K562 (cell line): ENCODE data around the gene ERBB4.

Source experiments
- CTCF ChIP-seq, 3 experiments: IDR thresholded peaks in 2 of 3; conservative IDR thresholded peaks in 1 of 3; 2 replicates each; pipeline ENCODE4 v1.5.1; 2011 to 2012; ENCODE audit warnings: low read length in 3 of 3, mild to moderate bottlenecking in 3 of 3, control low read depth in 2 of 3, improper control_type of control experiment in 1 of 3, inconsistent platforms in 1 of 3, low read depth in 1 of 3, mixed read lengths in 1 of 3, moderate library complexity in 1 of 3; ENCODE audit not compliant: insufficient read depth in 2 of 3
- KLF16 ChIP-seq: IDR thresholded peaks from 2 replicates; pipeline ENCODE4 v1.6.1; 2016; ENCODE audit warnings: antibody characterized with exemption
- MYC ChIP-seq, 2 experiments: fragments of 250-450 bp in 1 of 2; sonication (Bioruptor Pico) in 1 of 2; IDR thresholded peaks; 2 replicates each; pipeline versions ENCODE4 v1.5.1 to v1.6.1; 2012 to 2021; ENCODE audit warnings: low read depth in 2 of 2, borderline replicate concordance in 1 of 2, improper control_type of control experiment in 1 of 2, low read length in 1 of 2, mild to moderate bottlenecking in 1 of 2, moderate library complexity in 1 of 2
- TF ChIP-seq, protein P1 (sequence below): sonication (generic); formaldehyde crosslinking; IDR thresholded peaks from 2 replicates; pipeline ENCODE4 v1.8.1; 2023; ENCODE audit warnings: mild to moderate bottlenecking, missing genetic modification reagents
- TF ChIP-seq, protein P2 (sequence below): conservative IDR thresholded peaks from 2 replicates; pipeline ENCODE4 v1.6.1; 2011; ENCODE audit warnings: low read depth, mild to moderate bottlenecking, low read length; ENCODE audit not compliant: control insufficient read depth
- TF ChIP-seq, protein P3 (sequence below), 2 experiments: fragments of 450-650 bp; conservative IDR thresholded peaks; 2 replicates each; pipeline ENCODE4 v1.6.1; 2017; ENCODE audit warnings: mild to moderate bottlenecking in 2 of 2, moderate library complexity in 2 of 2

DNA sequence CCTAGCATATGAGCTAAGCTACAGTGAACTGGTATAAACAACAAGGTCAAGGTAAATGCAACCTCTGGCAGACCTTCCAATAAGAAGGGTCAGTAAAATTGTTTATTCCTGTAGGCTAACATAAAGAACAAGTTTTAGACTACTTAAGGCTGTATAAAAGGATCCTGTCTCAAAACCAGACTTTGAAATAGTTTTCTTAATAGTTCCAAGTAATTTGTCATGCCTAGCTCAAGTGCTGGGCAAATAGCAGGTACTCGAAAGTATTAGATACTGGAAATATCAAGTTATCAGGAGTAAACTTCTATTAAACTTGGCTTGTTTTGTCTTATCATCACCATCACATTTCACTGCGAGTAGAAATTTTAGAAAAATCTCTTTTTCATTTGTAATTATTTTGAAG lies 1087.0 kb downstream of the ERBB4 start:
- no peak for TF ChIP-seq KLF16
- no peak for TF ChIP-seq CTCF (IDR thresholded peaks at IDR 0.05 in 2 of 3, conservative IDR thresholded peaks at IDR 0.05 in 1 of 3; ENCODE audit: insufficient read depth in 2 of 3, low read depth in 1 of 3, low read length in 3 of 3)
- TF ChIP-seq, protein P1, sequence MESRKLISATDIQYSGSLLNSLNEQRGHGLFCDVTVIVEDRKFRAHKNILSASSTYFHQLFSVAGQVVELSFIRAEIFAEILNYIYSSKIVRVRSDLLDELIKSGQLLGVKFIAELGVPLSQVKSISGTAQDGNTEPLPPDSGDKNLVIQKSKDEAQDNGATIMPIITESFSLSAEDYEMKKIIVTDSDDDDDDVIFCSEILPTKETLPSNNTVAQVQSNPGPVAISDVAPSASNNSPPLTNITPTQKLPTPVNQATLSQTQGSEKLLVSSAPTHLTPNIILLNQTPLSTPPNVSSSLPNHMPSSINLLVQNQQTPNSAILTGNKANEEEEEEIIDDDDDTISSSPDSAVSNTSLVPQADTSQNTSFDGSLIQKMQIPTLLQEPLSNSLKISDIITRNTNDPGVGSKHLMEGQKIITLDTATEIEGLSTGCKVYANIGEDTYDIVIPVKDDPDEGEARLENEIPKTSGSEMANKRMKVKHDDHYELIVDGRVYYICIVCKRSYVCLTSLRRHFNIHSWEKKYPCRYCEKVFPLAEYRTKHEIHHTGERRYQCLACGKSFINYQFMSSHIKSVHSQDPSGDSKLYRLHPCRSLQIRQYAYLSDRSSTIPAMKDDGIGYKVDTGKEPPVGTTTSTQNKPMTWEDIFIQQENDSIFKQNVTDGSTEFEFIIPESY (CRISPR knock-in tag), result no peak
- TF ChIP-seq, protein P2, sequence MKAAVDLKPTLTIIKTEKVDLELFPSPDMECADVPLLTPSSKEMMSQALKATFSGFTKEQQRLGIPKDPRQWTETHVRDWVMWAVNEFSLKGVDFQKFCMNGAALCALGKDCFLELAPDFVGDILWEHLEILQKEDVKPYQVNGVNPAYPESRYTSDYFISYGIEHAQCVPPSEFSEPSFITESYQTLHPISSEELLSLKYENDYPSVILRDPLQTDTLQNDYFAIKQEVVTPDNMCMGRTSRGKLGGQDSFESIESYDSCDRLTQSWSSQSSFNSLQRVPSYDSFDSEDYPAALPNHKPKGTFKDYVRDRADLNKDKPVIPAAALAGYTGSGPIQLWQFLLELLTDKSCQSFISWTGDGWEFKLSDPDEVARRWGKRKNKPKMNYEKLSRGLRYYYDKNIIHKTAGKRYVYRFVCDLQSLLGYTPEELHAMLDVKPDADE, result no peak
- TF ChIP-seq MYC (IDR thresholded peaks at IDR 0.05; ENCODE audit: low read depth, low read length), result no peak
- no peak for TF ChIP-seq MYC (CRISPR knock-in tag; IDR thresholded peaks at IDR 0.05; ENCODE audit: borderline replicate concordance, low read depth)
- TF ChIP-seq, protein P3, sequence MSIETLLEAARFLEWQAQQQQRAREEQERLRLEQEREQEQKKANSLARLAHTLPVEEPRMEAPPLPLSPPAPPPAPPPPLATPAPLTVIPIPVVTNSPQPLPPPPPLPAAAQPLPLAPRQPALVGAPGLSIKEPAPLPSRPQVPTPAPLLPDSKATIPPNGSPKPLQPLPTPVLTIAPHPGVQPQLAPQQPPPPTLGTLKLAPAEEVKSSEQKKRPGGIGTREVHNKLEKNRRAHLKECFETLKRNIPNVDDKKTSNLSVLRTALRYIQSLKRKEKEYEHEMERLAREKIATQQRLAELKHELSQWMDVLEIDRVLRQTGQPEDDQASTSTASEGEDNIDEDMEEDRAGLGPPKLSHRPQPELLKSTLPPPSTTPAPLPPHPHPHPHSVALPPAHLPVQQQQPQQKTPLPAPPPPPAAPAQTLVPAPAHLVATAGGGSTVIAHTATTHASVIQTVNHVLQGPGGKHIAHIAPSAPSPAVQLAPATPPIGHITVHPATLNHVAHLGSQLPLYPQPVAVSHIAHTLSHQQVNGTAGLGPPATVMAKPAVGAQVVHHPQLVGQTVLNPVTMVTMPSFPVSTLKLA (conservative IDR thresholded peaks at IDR 0.05), result no peak
